Large intestine (tissue), 3 donors: ENCODE measurements around the gene APOL1. TPM values are rescaled to one million over a fixed set of nuclear protein-coding genes. Genes with fewer than 3 reads are reported as not detected.
"Not testable (repeated sequence)": the region's sequence is repeated elsewhere in the genome, so short reads cannot be mapped to it uniquely, and the experiment has no call there.

ENCODE experiments used
- DNase-seq, 2 donors: peaks; one replicate each; pipeline versions ENCODE4 v3.0.0 to v3.0.0-alpha.2; 2013
- H3K27ac ChIP-seq: one replicate; pipeline ENCODE4 v1.5.1; 2013; ENCODE audit warnings: low read length
- H3K27me3 ChIP-seq: 2 replicates; pipeline ENCODE4 v1.6.1; 2013; ENCODE audit warnings: low read length; ENCODE audit not compliant: control insufficient read depth, insufficient read depth
- H3K36me3 ChIP-seq: 2 replicates; pipeline ENCODE4 v1.6.1; 2013; ENCODE audit warnings: low read length; ENCODE audit not compliant: control insufficient read depth, insufficient read depth
- H3K4me1 ChIP-seq: one replicate; pipeline ENCODE4 v1.6.1; 2013; ENCODE audit warnings: low read length; ENCODE audit not compliant: control insufficient read depth, insufficient read depth
- H3K4me3 ChIP-seq: one replicate; pipeline ENCODE4 v1.5.1; 2013; ENCODE audit warnings: low read length
- H3K9me3 ChIP-seq: one replicate; pipeline ENCODE4 v1.6.1; 2013; ENCODE audit warnings: mild to moderate bottlenecking, low read depth, low read length, moderate library complexity; ENCODE audit not compliant: control insufficient read depth
- WGBS: methylation state at CpG from one replicate; pipeline ENCODE4 v1.1.5; 2013; ENCODE audit warnings: low lambda C conversion rate; ENCODE audit not compliant: insufficient coverage; 5-methylcytosine and 5-hydroxymethylcytosine counted together
- polyA plus RNA-seq: library from polyadenylated mRNA; unstranded; fragments of 120-200 nt; gene quantifications from one replicate; pipeline ENCODE4 v1.2.1, GENCODE V29; 2013

APOL1 gene
- polyA plus RNA-seq, 1 donor, result 20.3 TPM

DNA sequence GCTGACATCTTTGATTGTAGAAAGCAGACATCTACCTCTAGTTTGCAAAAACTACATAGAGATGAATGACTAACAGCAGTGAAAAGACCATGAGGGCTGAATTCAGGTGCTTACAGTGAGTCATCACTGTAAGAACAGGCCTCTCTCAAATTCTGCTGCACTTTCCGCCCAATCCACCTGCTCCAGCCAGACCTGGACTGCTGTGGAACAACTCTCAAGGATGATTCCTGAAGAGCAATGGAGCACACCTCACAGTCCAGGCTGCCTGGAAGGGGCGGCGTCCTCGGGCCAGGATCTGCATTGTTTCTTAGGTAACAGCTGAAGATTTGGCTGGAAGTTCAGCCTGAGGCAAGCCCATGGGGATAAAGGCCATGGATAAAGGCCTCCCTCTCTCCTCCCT is 28.7 kb upstream of the APOL1 start:
- H3K4me1 ChIP-seq, result no peaks in the 10 kb centered on the region
- H3K9me3 ChIP-seq, result no peaks in the 10 kb centered on the region
- no CpG with 5 or more reads among the region's 4 CpGs for WGBS
- no peaks in the 10 kb centered on the region for H3K27me3 ChIP-seq
- no peak overlapping the region for H3K4me3 ChIP-seq
- no peak for DNase-seq
- H3K36me3 ChIP-seq, result peaks cover 16% of the 10 kb centered on the region
- no peak overlapping the region for H3K27ac ChIP-seq

GRCh38 chr22:36225333-36225922 is 27.5 kb upstream of the APOL1 start:
- no peaks in the 10 kb centered on the region for H3K9me3 ChIP-seq
- WGBS, result no CpG with 5 or more reads among the region's 9 CpGs
- H3K4me3 ChIP-seq, result no peak overlapping the region
- no peak for DNase-seq
- H3K27me3 ChIP-seq, result no peaks in the 10 kb centered on the region
- H3K27ac ChIP-seq, result no peak overlapping the region
- no peaks in the 10 kb centered on the region for H3K4me1 ChIP-seq
- peaks cover 22% of the 10 kb centered on the region for H3K36me3 ChIP-seq

- Histone ChIP-seq H3K36me3 (peaks cover 28% of the 10 kb centered on the region), H3K4me3 (no peak overlapping the region)
- WGBS, result no CpG with 5 or more reads among the region's 5 CpGs
Observed at GRCh38 chr22:36226189-36226588, 26.7 kb upstream of the APOL1 start.

DNA sequence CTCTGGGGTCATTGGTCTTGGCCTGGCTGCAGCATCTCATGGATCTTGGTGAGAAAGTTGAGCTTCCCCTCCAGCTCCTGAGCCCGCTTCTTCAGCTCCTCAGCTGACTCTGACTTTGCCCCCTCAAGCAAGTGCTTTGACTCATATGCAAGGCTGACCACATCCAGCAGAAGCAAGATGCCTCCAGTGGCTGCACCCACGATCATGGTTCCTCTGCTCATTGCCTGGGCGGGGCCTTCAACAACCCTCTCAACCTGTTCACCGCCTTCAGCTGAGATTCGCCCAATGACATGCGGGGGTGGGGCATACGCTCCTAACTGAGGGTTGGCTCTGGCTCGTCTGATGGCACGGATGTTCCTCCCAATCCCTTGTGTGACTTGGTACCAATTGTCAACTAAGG is 25.5 kb upstream of the APOL1 start:
- Histone ChIP-seq H3K27me3 (no peaks in the 10 kb centered on the region), H3K9me3 (no peaks in the 10 kb centered on the region), H3K27ac (no peak overlapping the region), H3K36me3 (peaks cover 40% of the 10 kb centered on the region), H3K4me3 (no peak overlapping the region), H3K4me1 (no peaks in the 10 kb centered on the region)
- no CpG with 5 or more reads among the region's 9 CpGs for WGBS
- no peak for DNase-seq

More at GRCh38 chr22:36226189-36226588, 26.7 kb upstream of the APOL1 start:
- Histone ChIP-seq H3K9me3 (no peaks in the 10 kb centered on the region), H3K4me1 (no peaks in the 10 kb centered on the region), H3K27me3 (no peaks in the 10 kb centered on the region), H3K27ac (no peak overlapping the region)
- DNase-seq, result no peak

DNA sequence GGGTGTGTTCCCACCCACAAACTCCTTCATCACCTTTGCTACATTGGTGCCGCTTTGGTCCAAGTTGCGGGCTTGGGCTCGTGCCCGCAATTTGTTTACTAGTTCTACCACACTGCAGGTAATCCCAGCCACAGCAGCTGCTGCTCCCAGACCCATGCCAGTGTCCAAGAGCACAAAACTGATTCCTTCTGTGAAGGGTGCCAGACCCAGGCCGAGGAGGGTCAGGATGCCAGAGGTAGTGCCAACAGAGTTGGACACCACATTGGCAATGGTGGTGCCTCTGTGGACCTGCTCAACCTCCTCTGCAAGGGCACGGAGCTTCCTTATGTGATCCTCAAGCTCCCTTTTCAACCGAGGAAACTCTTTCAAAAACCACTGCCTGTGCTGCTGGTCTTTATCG is 25.1 kb upstream of the APOL1 start:
- Histone ChIP-seq H3K4me1 (no peaks in the 10 kb centered on the region), H3K27me3 (no peaks in the 10 kb centered on the region), H3K4me3 (no peak overlapping the region), H3K27ac (no peak overlapping the region), H3K36me3 (peaks cover 44% of the 10 kb centered on the region), H3K9me3 (no peaks in the 10 kb centered on the region)
- WGBS, result no CpG with 5 or more reads among the region's 8 CpGs
- DNase-seq, result no peak

DNA sequence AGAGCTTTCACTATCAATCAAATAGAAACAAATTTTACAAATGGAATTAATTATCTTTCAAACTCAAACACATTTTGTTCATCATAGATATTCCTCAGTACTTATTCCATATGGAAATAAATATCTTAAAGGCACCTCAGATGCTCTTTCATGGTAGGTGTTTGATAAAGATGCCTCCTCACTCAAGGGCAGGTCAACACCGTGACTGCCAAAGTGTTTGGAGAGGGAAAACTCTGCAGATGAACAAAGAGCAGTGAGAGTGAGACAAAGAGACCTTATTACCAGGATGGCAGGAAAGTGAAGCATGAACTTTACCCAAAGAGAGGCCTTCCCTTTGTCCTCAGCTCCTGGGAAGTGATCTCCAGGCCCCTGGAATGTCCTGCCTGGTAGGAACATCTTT is 24.6 kb upstream of the APOL1 start:
- H3K4me3 ChIP-seq, DNase-seq, H3K9me3 ChIP-seq, H3K4me1 ChIP-seq, H3K27ac ChIP-seq, H3K27me3 ChIP-seq: not testable (repeated sequence)
- H3K36me3 ChIP-seq, result peaks cover 50% of the 10 kb centered on the region
- WGBS, result no CpG with 5 or more reads among the region's 1 CpG

DNA sequence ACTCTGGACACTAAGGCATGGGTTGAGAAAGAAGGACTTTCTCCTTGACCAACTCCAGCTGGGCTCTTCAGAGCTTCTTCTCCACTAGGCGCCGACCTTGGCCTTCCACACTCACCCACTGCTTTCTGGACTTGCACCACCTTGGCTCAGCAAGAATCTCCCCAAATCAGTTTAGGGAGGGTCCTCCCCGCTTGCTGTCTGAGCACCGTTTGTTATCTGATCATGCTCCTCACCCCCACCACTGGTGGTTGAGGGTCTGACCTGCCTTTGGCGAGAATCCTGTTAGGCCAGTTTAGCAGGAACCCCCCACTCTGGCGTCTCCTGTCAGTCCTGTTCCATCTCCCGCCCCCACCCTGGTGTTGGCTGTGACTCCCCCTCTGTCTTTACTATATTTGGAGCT is 24.0 kb upstream of the APOL1 start:
- no CpG with 5 or more reads among the region's 7 CpGs for WGBS
- Histone ChIP-seq H3K36me3 (peaks cover 50% of the 10 kb centered on the region), H3K27ac (no peak overlapping the region), H3K4me1 (no peaks in the 10 kb centered on the region), H3K4me3 (no peak overlapping the region), H3K9me3 (no peaks in the 10 kb centered on the region), H3K27me3 (no peaks in the 10 kb centered on the region)
- no peak for DNase-seq

GRCh38 chr22:36229649-36230048 is 23.3 kb upstream of the APOL1 start:
- H3K27me3 ChIP-seq, H3K9me3 ChIP-seq, H3K4me3 ChIP-seq, H3K27ac ChIP-seq, H3K4me1 ChIP-seq, DNase-seq: not testable (repeated sequence)
- peaks cover 53% of the 10 kb centered on the region for H3K36me3 ChIP-seq
- no CpG with 5 or more reads among the region's 3 CpGs for WGBS

- not testable (repeated sequence) for DNase-seq, H3K4me3 ChIP-seq, H3K27ac ChIP-seq, H3K9me3 ChIP-seq, H3K4me1 ChIP-seq, H3K27me3 ChIP-seq
- peaks cover 53% of the 10 kb centered on the region for H3K36me3 ChIP-seq
- WGBS, result 93% methylated on average over 2 of the region's 5 CpGs
Observed at GRCh38 chr22:36231051-36231450, 21.9 kb upstream of the APOL1 start.

- Histone ChIP-seq H3K27ac (no peak overlapping the region), H3K4me1 (peaks cover 7% of the 10 kb centered on the region), H3K27me3 (no peaks in the 10 kb centered on the region), H3K36me3 (peaks cover 54% of the 10 kb centered on the region), H3K4me3 (no peak overlapping the region), H3K9me3 (no peaks in the 10 kb centered on the region)
- WGBS, result no CpG with 5 or more reads among the region's 13 CpGs
- no peak for DNase-seq
Observed at GRCh38 chr22:36232715-36233401, 20.1 kb upstream of the APOL1 start.

- peaks cover 48% of the 10 kb centered on the region for H3K36me3 ChIP-seq
- H3K27me3 ChIP-seq, result no peaks in the 10 kb centered on the region
- no peaks in the 10 kb centered on the region for H3K9me3 ChIP-seq
- H3K4me3 ChIP-seq, result no peak overlapping the region
- H3K4me1 ChIP-seq, result peaks cover 10% of the 10 kb centered on the region
- H3K27ac ChIP-seq, result no peak overlapping the region
- DNase-seq, result no peak
- WGBS, result 100% methylated on average over 1 of the region's 7 CpGs
Observed at GRCh38 chr22:36233796-36234195, 19.1 kb upstream of the APOL1 start.
